Liver (tissue), 3 donors: ENCODE measurements around the gene TCOF1.

Experiments used
- CTCF ChIP-seq: fragments of 150-350 bp; IDR thresholded peaks from 2 replicates; pipeline ENCODE4 v1.5.1; 2017; ENCODE audit warnings: improper control_type of control experiment, low read depth, low read length; ENCODE audit not compliant: missing input control
- JUND ChIP-seq, 2 donors: IDR thresholded peaks; 2 replicates each; pipeline ENCODE4 v1.6.1; 2016; ENCODE audit warnings: antibody characterized with exemption in 2 of 2
- RAD21 ChIP-seq, 2 donors: IDR thresholded peaks; 2 replicates each; pipeline ENCODE4 v1.6.1; 2016; ENCODE audit warnings: antibody characterized with exemption in 2 of 2, mild to moderate bottlenecking in 2 of 2
- YY1 ChIP-seq: IDR thresholded peaks from 2 replicates; pipeline ENCODE4 v1.6.1; 2016; ENCODE audit warnings: antibody characterized with exemption, mild to moderate bottlenecking
- donor health status: healthy.
- donor health status: healthy.

- TF ChIP-seq JUND (IDR thresholded peaks at IDR 0.05) (no peak), CTCF (no peak), YY1 (no peak), RAD21 (IDR thresholded peaks at IDR 0.05) (no peak)
Observed at GRCh38 chr5:150358261-150359095, 981 bp downstream of the TCOF1 start.
